ENCODE data around the gene POLE. TPM values are rescaled to one million over a fixed set of nuclear protein-coding genes. Genes with fewer than 3 reads are reported as not detected.
A peak's percentile ranks its signal among the peaks of the same experiment; 100 is the strongest.

POLE gene
- total and polyA plus RNA-seq, 2 experiments from 2014 or later, result 6.0 to 16.2 TPM

GRCh38 chr12:132597333-132598316 lies 89.5 kb downstream of the POLE start:
- H2AFZ ChIP-seq, result peak overlapping the region; percentile 84
- H3K9ac ChIP-seq, result peak overlapping the region; percentile 52; the same call in 1 of the 2 replicates
- 7 to 80% methylated on average over 2 to 58 of the region's 58 CpGs for WGBS, 2 experiments (ENCODE audit: low coverage in 1 of 2, low lambda C conversion rate in 2 of 2, missing lambda C conversion rate in 2 of 2)
- peaks cover 7% of the 10 kb centered on the region; the same call in 1 of the 2 replicates for H3F3A ChIP-seq (ENCODE audit: insufficient read depth)
- no peaks in the 10 kb centered on the region for H4K20me1 ChIP-seq (ENCODE audit: insufficient read depth)
- in situ Hi-C loops (cut with MboI), result no loop called here
- DNase-seq, result peak; percentile 56
- H3K27ac ChIP-seq, result no peak overlapping the region
- H3K4me1 ChIP-seq (ENCODE audit: insufficient read depth), result no peaks in the 10 kb centered on the region
- peak overlapping the region; percentile 75 for H3K4me3 ChIP-seq
- no peak for TF ChIP-seq EZH2phosphoT487 (IDR thresholded peaks at IDR 0.05; ENCODE audit: insufficient read depth, low read depth)
- TF ChIP-seq EZH2 (IDR thresholded peaks at IDR 0.05; ENCODE audit: insufficient read depth, poor library complexity, severe bottlenecking), result no peak
- peaks cover 11% of the 10 kb centered on the region for H3K27me3 ChIP-seq (replicated peaks; ENCODE audit: insufficient read depth)
- H3K79me2 ChIP-seq (ENCODE audit: insufficient read depth), result no peaks in the 10 kb centered on the region
- H3K9me3 ChIP-seq (ENCODE audit: low read depth), result no peaks in the 10 kb centered on the region
- peak overlapping the region; percentile 77 for H3K4me2 ChIP-seq (ENCODE audit: unreplicated experiment)
- no peaks in the 10 kb centered on the region for H3K9me2 ChIP-seq (ENCODE audit: insufficient read depth)
- H3K36me3 ChIP-seq (ENCODE audit: low read depth), result no peaks in the 10 kb centered on the region

GRCh38 chr12:132596016-132596415 lies 91.1 kb downstream of the POLE start:
- no peaks in the 10 kb centered on the region for H3K4me1 ChIP-seq (ENCODE audit: insufficient read depth)
- no peaks in the 10 kb centered on the region for H4K20me1 ChIP-seq (ENCODE audit: insufficient read depth)
- no peaks in the 10 kb centered on the region for H3K36me3 ChIP-seq (ENCODE audit: low read depth)
- H3K27me3 ChIP-seq (replicated peaks; ENCODE audit: insufficient read depth), result no peaks in the 10 kb centered on the region; the same call in 1 of the 2 replicates
- H3K9me3 ChIP-seq (ENCODE audit: low read depth), result no peaks in the 10 kb centered on the region
- no peaks in the 10 kb centered on the region for H3K79me2 ChIP-seq (ENCODE audit: insufficient read depth)
- H2AFZ ChIP-seq, result no peak overlapping the region
- no peak overlapping the region for H3K4me3 ChIP-seq
- H3K9ac ChIP-seq, result no peak overlapping the region
- no peak overlapping the region for H3K27ac ChIP-seq
- H3F3A ChIP-seq (ENCODE audit: insufficient read depth), result peaks cover 7% of the 10 kb centered on the region; the same call in 1 of the 2 replicates
- TF ChIP-seq EZH2phosphoT487 (IDR thresholded peaks at IDR 0.05; ENCODE audit: insufficient read depth, low read depth) (no peak), EZH2 (IDR thresholded peaks at IDR 0.05; ENCODE audit: insufficient read depth, poor library complexity, severe bottlenecking) (no peak)
- H3K9me2 ChIP-seq (ENCODE audit: insufficient read depth), result no peaks in the 10 kb centered on the region
- no peak overlapping the region for H3K4me2 ChIP-seq (ENCODE audit: unreplicated experiment)
- 77 to 83% methylated on average over 18 of the region's 18 CpGs for WGBS, 2 experiments (ENCODE audit: low coverage in 1 of 2, low lambda C conversion rate in 2 of 2, missing lambda C conversion rate in 2 of 2)
- peak; percentile 32 for DNase-seq
- in situ Hi-C loops (cut with MboI), result no loop called here

GRCh38 chr12:132595183-132595582 lies 92.0 kb downstream of the POLE start:
- no peaks in the 10 kb centered on the region for H4K20me1 ChIP-seq (ENCODE audit: insufficient read depth)
- 73 to 75% methylated on average over 11 of the region's 11 CpGs for WGBS, 2 experiments (ENCODE audit: low coverage in 1 of 2, low lambda C conversion rate in 2 of 2, missing lambda C conversion rate in 2 of 2)
- H3K27ac ChIP-seq, result no peak overlapping the region
- no peaks in the 10 kb centered on the region for H3K79me2 ChIP-seq (ENCODE audit: insufficient read depth)
- peaks cover 7% of the 10 kb centered on the region; the same call in 1 of the 2 replicates for H3F3A ChIP-seq (ENCODE audit: insufficient read depth)
- no peaks in the 10 kb centered on the region for H3K36me3 ChIP-seq (ENCODE audit: low read depth)
- in situ Hi-C loops (cut with MboI), result no loop called here
- no peak for TF ChIP-seq EZH2 (IDR thresholded peaks at IDR 0.05; ENCODE audit: insufficient read depth, poor library complexity, severe bottlenecking)
- no peak for TF ChIP-seq EZH2phosphoT487 (IDR thresholded peaks at IDR 0.05; ENCODE audit: insufficient read depth, low read depth)
- H3K9ac ChIP-seq, result no peak overlapping the region
- H3K4me1 ChIP-seq (ENCODE audit: insufficient read depth), result no peaks in the 10 kb centered on the region
- no peak overlapping the region for H3K4me3 ChIP-seq
- no peaks in the 10 kb centered on the region for H3K9me2 ChIP-seq (ENCODE audit: insufficient read depth)
- no peak for DNase-seq
- no peaks in the 10 kb centered on the region for H3K9me3 ChIP-seq (ENCODE audit: low read depth)
- no peaks in the 10 kb centered on the region; the same call in 1 of the 2 replicates for H3K27me3 ChIP-seq (replicated peaks; ENCODE audit: insufficient read depth)
- no peak overlapping the region for H3K4me2 ChIP-seq (ENCODE audit: unreplicated experiment)
- no peak overlapping the region for H2AFZ ChIP-seq

GRCh38 chr12:132593938-132594358 lies 93.2 kb downstream of the POLE start:
- Histone ChIP-seq H3K4me3 (no peak overlapping the region; the same call in 1 of the 2 replicates), H3K79me2 (ENCODE audit: insufficient read depth) (no peaks in the 10 kb centered on the region), H3K36me3 (ENCODE audit: low read depth) (no peaks in the 10 kb centered on the region), H3K9me2 (ENCODE audit: insufficient read depth) (no peaks in the 10 kb centered on the region), H3K27me3 (replicated peaks; ENCODE audit: insufficient read depth) (no peaks in the 10 kb centered on the region; the same call in 1 of the 2 replicates), H3K4me2 (ENCODE audit: unreplicated experiment) (peak overlapping the region; percentile 49), H3K9ac (no peak overlapping the region), H3F3A (ENCODE audit: insufficient read depth) (peaks cover 7% of the 10 kb centered on the region; the same call in 1 of the 2 replicates), H4K20me1 (ENCODE audit: insufficient read depth) (no peaks in the 10 kb centered on the region), H3K9me3 (ENCODE audit: low read depth) (no peaks in the 10 kb centered on the region), H3K27ac (no peak overlapping the region), H3K4me1 (ENCODE audit: insufficient read depth) (no peaks in the 10 kb centered on the region), H2AFZ (no peak overlapping the region)
- TF ChIP-seq EZH2 (IDR thresholded peaks at IDR 0.05; ENCODE audit: insufficient read depth, poor library complexity, severe bottlenecking), result no peak
- no peak for TF ChIP-seq EZH2phosphoT487 (IDR thresholded peaks at IDR 0.05; ENCODE audit: insufficient read depth, low read depth)
- WGBS, 2 experiments (ENCODE audit: low coverage in 1 of 2, low lambda C conversion rate in 2 of 2, missing lambda C conversion rate in 2 of 2), result 34 to 41% methylated on average over 11 of the region's 11 CpGs
- in situ Hi-C loops (cut with MboI), result no loop called here
- peak; percentile 95 for DNase-seq
